GM18499 (cell line): ENCODE results near the gene ARHGAP44.
"Not testable (repeated sequence)": the region's sequence is repeated elsewhere in the genome, so short reads cannot be mapped to it uniquely, and the experiment has no call there.

Experiments
- ATAC-seq: cut with Tn5 transposase; IDR thresholded peaks from one replicate; pipeline ENCODE4 v1.9.1; 2021; ENCODE audit warnings: moderate number of reproducible peaks; ENCODE audit not compliant: insufficient read depth, unreplicated experiment

The ARHGAP44 gene

DNA sequence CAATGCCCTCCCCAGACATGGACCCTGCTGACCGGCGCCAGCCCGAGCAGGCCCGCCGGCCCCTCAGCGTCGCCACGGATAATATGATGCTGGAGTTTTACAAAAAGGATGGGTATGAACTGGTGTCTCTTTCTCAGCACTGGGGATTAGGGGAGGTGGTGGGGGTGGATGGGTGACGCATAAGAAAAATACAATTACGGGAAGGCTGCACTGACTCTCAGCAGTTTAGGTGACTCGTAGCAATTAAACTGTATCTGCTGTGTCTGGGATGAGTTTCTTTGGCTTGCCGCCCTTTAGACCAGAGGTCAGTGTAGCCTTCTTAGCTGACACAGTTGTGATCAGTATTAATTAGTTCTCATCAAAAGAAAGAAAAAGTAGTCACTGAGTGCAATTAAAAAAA lies 169.5 kb downstream of the ARHGAP44 start:
- no peak for ATAC-seq

- no peak for ATAC-seq
Measured at GRCh38 chr17:12959441-12959840, 170.1 kb downstream of the ARHGAP44 start.

DNA sequence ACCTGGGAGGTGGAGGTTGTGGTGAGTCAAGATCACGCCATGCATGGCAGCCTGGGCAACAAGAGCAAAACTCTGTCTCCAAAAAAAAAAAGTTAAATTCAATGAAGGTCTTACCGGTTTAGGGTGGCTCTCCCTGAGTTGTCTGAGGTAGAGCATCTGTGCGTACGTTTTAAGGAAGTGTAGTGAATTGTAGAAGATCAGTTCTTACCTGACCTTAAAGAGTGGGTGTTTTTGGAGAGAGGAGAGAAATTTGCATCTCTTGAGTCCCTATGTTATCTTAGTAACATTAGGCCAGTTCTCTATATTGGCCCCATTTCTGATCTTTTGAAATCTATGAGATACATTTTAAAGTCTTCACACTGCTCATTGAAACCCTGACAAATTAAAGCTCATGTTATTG lies 172.4 kb downstream of the ARHGAP44 start:
- ATAC-seq = no peak

DNA sequence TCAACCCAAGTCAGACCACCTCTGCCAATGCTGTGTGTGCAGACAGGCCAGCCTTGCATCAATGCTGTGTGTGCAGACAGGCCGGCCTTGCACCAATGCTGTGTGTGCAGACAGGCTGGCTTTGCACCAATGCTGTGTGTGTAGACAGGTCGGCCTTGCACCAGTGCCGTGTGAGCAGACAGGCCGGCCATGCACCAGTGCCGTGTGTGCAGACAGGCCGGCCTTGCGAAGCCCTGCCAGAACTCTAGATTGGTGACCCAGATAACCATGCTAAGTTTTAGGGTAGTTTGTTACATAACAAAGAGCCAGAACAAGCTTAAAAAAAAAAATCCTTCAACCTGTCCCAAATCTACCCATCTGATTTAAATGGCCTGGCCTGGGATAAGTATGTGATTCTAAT lies 174.2 kb downstream of the ARHGAP44 start:
- no peak for ATAC-seq

DNA sequence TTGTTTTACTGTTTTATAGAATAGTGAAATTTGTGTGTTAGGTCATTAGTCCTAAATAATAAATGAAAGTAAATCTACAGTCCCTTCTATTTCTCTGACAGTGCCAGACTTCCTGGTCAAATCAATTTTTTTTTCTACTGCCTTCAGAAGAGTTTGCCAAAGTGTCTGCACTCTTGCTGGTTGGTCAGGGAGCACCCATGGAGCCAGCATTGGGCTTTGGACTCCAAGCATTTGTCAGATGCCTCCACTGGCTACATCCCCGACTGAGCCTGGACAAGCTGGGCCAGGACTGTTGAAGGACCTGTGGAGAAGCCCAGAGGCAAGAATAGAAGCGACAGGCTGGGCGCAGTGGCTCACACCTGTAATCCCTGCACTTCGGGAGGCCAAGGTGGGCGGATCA lies 174.9 kb downstream of the ARHGAP44 start:
- no peak for ATAC-seq

DNA sequence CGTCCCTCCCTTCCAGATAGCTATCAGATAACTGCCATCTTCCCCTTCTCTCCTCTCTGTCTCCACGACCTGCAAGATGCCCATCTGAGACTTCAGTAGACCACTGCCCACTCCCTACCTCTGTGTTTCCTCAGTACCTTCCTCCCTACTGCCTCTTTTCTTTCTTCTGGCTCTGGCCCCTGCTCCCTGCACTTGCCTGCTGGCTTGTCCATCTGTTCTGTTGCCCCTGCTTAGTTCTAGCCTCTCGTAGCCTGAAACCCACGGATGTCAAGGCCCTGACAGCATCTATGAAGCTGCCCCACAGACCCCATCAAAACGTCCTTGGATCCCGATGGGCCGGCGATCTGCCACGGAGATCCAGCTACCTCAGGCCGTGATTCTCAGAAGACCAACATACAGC lies 175.5 kb downstream of the ARHGAP44 start:
- no peak for ATAC-seq

GRCh38 chr17:12965988-12966387 lies 176.7 kb downstream of the ARHGAP44 start:
- ATAC-seq = no peak

GRCh38 chr17:12966413-12966812 lies 177.1 kb downstream of the ARHGAP44 start:
- no peak for ATAC-seq

- ATAC-seq = no peak
Measured at GRCh38 chr17:12967962-12968361, 178.7 kb downstream of the ARHGAP44 start.

DNA sequence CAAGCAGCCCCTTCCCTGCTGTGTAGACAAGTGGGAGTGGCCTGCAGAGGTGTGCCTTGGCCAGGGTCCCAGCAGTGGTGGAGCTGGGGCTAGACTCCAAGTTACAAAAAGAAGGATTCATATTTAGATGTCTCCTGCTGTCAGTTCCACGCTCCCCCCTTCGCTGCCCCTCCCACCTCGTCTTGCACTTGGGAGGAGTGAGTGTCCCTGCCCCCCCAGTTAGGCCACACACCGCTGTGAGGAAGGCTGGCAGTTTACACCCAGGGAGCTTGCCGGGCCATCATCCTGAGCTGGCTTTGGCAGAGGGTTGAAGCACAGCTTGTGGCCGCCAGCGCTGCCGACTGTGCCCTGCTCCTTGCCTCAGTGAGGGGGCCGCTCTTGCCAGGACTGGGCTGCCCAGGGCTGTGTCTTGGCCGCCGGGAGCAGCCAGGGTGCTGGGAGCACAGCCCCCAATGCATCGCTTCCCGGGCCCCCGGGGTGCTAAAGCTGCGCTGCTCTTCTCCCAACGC lies 184.3 kb downstream of the ARHGAP44 start:
- ATAC-seq = no peak

DNA sequence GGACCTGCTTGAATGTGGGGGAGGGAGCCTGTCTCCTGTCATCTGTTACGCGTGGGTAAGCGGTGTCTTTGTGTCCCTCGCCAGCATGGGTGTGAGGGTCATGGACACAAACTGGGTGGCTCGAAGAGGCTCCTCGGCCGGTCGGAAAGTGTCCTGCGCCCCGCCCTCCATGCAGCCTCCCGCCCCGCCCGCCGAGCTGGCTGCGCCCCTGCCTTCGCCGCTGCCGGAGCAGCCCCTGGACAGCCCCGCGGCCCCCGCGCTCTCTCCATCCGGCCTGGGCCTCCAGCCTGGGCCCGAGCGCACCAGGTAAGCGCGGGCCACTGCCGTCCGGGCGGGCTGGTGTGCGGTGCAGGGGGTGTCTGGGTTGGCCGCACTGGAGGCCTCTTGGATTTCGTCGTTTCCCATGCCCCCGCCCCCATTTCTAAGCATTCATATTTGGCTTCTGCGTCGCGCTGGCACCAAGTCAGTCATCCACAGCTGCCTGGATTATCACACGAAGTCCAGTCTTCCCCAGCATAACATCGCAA lies 184.8 kb downstream of the ARHGAP44 start:
- no peak for ATAC-seq

- ATAC-seq = no peak
Measured at GRCh38 chr17:12977008-12977751, 187.9 kb downstream of the ARHGAP44 start.

DNA sequence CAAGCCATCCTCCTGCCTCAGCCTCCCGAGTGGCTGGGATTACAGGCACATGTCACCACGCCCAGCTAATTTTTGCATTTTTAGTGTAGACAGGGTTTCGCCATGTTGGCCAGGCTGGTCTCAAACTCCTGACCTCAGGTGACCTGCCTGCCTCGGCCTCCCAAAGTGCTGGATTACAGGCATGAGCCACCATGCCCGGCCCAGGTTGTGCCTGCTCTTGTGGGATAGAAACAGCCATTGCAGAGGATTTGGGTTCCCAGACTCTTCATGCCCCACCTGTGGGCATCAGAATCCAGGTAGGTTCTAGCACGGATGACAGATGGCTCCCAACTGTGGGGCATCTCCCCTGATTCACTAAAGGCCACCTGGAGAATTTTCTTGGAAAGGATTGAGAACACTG lies 189.5 kb downstream of the ARHGAP44 start:
- ATAC-seq = not testable (repeated sequence)

DNA sequence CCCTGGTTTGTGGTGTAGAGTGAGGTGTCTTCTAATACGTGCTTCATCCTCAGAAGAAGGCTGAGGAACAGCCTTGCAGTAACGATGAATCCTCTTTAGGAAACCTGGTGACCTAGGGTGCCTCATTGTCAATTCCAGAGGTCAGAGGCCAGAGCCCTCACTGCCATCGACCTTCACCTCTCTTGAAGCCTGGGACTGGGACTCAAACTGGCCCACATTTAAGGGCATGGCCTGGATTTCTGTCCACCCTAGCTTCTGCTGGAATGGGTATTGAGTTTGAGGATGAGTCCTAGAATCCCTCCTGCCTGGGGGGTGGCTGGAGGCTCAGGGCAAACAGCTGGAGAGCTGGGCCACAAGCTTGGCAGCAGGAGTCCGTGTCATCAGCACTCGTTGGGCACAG lies 189.9 kb downstream of the ARHGAP44 start:
- ATAC-seq = no peak

GRCh38 chr17:12979826-12980500 lies 190.7 kb downstream of the ARHGAP44 start:
- no peak for ATAC-seq

DNA sequence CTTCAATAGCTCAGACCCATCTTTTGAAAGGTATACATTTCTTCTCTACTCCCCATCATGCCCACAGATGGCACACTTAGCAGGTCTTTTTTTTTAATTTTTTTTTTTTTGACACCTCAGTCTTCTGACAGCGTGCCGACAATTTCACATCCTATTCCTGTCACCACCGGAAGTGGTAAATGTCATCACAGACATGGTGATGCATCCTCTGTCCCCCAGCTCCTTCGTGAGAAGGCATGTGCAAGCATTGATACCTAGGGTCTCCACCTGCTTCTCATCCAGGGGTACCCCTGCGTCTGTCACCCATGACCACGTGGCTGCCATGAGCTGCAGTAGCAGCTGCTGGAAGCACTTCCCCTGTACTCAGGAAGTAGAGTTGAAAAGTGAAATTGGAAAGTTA lies 192.9 kb downstream of the ARHGAP44 start:
- no peak for ATAC-seq

DNA sequence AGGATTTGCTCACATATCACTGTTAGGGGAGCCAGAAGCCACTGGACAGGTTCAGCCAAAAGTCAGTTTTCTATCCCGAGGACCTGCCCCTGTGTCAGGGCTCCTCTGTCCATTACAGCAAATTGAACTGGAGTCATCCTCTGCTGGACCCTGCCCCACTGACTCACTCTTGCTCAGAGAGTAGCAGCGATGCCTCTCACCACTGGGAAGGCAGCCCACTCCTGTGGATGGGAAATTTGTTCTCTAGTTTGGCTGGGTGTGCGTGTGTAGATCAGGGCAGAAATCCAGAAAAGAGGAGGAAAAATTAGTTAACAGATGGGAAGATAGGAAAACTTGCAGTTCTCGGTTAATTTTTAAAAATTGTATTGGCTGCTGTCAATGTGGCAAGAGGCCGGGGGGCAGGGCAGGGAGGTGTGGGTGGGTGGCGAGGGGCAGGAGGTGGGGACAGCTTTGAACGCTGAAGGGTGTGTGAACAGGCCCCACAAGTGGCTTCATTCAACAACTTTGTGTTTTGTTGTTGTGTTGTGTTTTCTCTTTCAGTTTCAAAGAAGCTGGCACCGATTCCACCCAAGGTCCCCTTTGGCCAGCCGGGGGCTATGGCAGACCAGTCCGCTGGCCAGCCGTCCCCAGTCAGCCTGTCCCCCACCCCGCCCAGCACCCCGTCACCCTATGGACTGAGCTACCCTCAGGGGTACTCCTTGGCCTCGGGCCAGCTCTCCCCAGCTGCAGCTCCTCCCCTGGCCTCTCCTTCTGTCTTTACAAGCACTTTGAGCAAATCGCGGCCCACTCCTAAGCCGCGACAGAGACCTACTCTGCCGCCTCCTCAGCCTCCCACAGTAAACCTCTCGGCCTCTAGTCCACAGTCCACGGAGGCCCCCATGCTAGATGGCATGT lies 194.9 kb downstream of the ARHGAP44 start:
- no peak for ATAC-seq

DNA sequence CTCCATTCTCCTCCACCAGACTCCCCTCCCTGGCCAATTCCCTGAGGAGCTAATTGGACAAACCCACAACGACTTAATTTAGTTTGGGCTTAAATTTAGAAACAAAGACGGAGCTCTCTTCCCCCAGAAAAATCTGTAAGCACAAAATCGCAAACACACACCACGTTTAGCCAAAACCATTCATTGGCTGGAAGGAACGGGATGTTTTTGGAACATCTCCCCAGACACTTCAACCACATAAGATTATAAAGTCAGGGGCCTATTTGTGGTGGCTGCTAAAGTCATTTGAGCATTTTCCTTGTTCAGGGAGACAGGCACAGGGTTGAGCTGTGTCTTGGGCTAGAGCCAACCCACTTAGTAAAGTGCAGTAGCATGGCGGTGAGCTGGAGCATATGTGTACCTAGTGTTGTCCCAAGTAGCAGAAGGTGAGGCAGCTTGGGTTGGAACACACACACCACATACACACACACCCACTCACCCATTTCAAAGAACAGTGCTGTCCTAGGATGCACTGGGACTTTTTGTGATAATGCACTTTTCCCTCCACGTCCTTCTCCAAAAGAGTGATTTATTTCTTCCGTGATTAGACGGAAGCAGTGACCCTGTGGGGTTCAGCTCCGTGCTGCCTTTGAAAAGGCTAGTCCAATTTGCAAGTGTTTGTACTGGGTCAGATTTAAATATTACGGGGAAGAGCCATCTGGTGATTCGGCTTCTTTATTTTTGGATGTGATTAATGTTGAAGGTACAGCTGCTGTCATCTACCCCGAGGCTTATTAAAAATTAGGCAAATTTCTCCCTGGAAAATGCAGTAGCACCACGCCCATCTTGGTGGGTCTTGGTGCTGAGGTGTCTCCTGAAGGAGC lies 196.4 kb downstream of the ARHGAP44 start:
- ATAC-seq = no peak

DNA sequence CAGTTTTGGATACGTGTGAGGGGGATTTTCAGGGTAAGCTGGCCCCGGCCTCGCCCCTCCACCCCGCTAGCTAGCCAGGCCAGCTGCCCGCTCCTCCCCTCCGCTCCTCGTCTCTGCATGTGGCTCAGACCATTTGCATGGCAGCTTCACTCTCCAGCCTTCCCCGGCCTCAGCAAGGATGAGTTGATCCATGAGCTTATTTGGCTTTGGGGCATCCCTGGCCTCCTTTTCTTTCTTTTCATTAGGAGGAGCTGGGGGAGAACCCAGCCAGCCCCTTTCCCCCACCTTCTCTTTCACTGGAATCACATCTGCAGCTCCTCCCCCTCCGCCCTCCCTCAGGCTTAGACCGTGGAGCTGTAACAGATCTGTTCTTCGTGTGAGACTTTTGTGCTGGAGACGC lies 197.8 kb downstream of the ARHGAP44 start:
- ATAC-seq = no peak
